Psoas muscle (tissue), 8 donors: Measurements from ENCODE around the gene SORL1. TPM values are rescaled to one million over a fixed set of nuclear protein-coding genes. Genes with fewer than 3 reads are reported as not detected.

Experiments used
- ATAC-seq, 4 donors: fragments of 200-7000 bp; cut with Tn5 transposase; one replicate each; pipeline ENCODE4 v1.9.1; 2020; ENCODE audit warnings: moderate library complexity in 3 of 4, mild to moderate bottlenecking in 2 of 4
- DNase-seq, 2 donors: peaks; one replicate each; pipeline ENCODE4 v3.0.0-alpha.2; 2020
- H3K27ac ChIP-seq: fragments of 200-600 bp; one replicate; pipeline ENCODE4 v1.8.0; 2022
- H3K27me3 ChIP-seq, 3 donors: fragments of 200-600 bp in 1 of 3; one replicate each; pipeline versions ENCODE4 v1.6.1 to v1.8.0; 2013 to 2022; ENCODE audit warnings: low read length in 2 of 3, mild to moderate bottlenecking in 2 of 3, moderate library complexity in 1 of 3; ENCODE audit not compliant: insufficient read depth in 3 of 3
- H3K36me3 ChIP-seq, 2 donors: fragments of 200-600 bp in 1 of 2; one replicate each; pipeline versions ENCODE4 v1.6.1 to v1.8.0; 2013 to 2022; ENCODE audit warnings: low read depth in 1 of 2, mild to moderate bottlenecking in 1 of 2, moderate library complexity in 1 of 2; ENCODE audit not compliant: insufficient read depth in 1 of 2
- H3K4me1 ChIP-seq: fragments of 200-600 bp; one replicate; pipeline ENCODE4 v1.8.0; 2022
- H3K4me3 ChIP-seq: fragments of 200-600 bp; one replicate; pipeline ENCODE4 v1.8.0; 2022; ENCODE audit warnings: mild to moderate bottlenecking
- H3K9me3 ChIP-seq: fragments of 200-600 bp; one replicate; pipeline ENCODE4 v1.8.0; 2022
- CTCF ChIP-seq: fragments of 200-600 bp; IDR thresholded peaks from one replicate; pipeline ENCODE4 v1.8.0; 2022; ENCODE audit warnings: antibody characterized with exemption
- WGBS, 3 donors: extraction: QIAGEN DNeasy Blood & Tissue Kit; methylation state at CpG; one replicate each; pipeline versions ENCODE4 v1.1.6 to v1.1.7; 2013; 5-methylcytosine and 5-hydroxymethylcytosine counted together
- intact Hi-C, 2 donors: fragments of 100-400 bp; cut with DNase I; formaldehyde crosslinking; loops; one replicate each; pipeline versions ENCODE4 v1.11.0 to v1.14.2; 2022
- polyA plus RNA-seq, 3 donors: library from polyadenylated mRNA; stranded (reverse); fragments of 200-250 nt; gene quantifications; one replicate each; pipeline ENCODE4 v1.2.3, GENCODE V29; 2013
- total RNA-seq, 4 donors: library from RNA; stranded (reverse); fragmentation: NEBNext Ultra II Directional in 2 of 4; extraction: Animal tissue kit (Norgen Biotek cat#: 25700) in 2 of 4; gene quantifications; one replicate each; pipeline versions ENCODE4 v1.2.1 to v1.2.4, GENCODE V29; 2021 to 2023
- donor health status: healthy with polysubstance abuse.
- donor health status: DM: no; HTN: no; CAD: no; lungs with moderate emphysema.
- donor health status: Bipolar disorder and iron deficiency.
- donor health status: healthy.
- donor health status: DM: yes; HTN: yes; CAD: no.
- donor health status: DM: no; HTN: no; CAD: no.
- donor health status: DM: no; HTN: no; CAD: no.
- donor health status: DM: yes; HTN: yes; CAD: no.

SORL1 gene
- total and polyA plus RNA-seq, 7 donors: 0.07 to 3.3 (median 1.5) TPM

GRCh38 chr11:121645596-121645995 is 193.5 kb downstream of the SORL1 start:
- TF ChIP-seq CTCF: no peak
- Histone ChIP-seq H3K9me3 (no peaks in the 10 kb centered on the region), H3K27me3 (peaks cover 0 to 3% (median 0%) of the 10 kb centered on the region in 3 donors), H3K27ac (no peak overlapping the region), H3K36me3 (no peaks in the 10 kb centered on the region), H3K4me3 (no peak overlapping the region), H3K4me1 (no peaks in the 10 kb centered on the region)
- DNase-seq (no peak), ATAC-seq (no peak)
- intact Hi-C loops: no loop called here
- WGBS, 3 donors: 89 to 100% (median 97%) methylated on average over 1 of the region's 1 CpG

- peaks cover 0 to 3% (median 0%) of the 10 kb centered on the region in 3 donors for H3K27me3 ChIP-seq
- no peaks in the 10 kb centered on the region for H3K4me1 ChIP-seq
- DNase-seq: no peak
- no peaks in the 10 kb centered on the region for H3K9me3 ChIP-seq
- no peak overlapping the region for H3K4me3 ChIP-seq
- no peak for ATAC-seq
- no peak for TF ChIP-seq CTCF
- H3K27ac ChIP-seq: no peak overlapping the region
- intact Hi-C loops: no loop called here
- 85 to 91% (median 88%) methylated on average over 4 of the region's 4 CpGs for WGBS, 3 donors
- H3K36me3 ChIP-seq: no peaks in the 10 kb centered on the region
Observed at GRCh38 chr11:121648306-121648705, 196.2 kb downstream of the SORL1 start.

DNA sequence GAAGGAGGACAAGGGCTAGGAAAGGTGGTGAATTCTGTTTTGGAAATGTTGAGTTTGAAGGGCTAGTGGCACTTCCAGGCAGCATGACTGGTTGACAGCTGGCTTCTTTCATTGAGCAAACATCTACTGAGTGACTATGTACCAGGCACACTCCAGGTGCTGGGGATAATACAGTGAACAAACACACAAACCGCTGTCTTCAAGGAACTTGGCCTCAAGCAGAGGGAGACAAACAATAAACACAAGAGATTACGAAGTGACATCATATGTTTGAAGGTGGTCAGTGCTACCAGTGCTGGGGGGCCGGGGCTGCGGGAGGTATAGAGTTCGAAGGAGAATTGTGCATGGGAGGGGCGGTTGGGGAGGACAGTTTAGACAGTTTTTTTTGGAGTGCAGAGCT is 197.7 kb downstream of the SORL1 start:
- Histone ChIP-seq H3K9me3 (no peaks in the 10 kb centered on the region), H3K4me1 (no peaks in the 10 kb centered on the region), H3K27ac (no peak overlapping the region), H3K27me3 (peaks cover 0 to 3% (median 0%) of the 10 kb centered on the region in 3 donors), H3K36me3 (no peaks in the 10 kb centered on the region), H3K4me3 (no peak overlapping the region)
- intact Hi-C loops: loop anchor here (5.0 to 10.0 kb wide), 2 partner anchors 285 to 858 kb away; no protein-coding TSS in a partner anchor
- WGBS, 3 donors: 88 to 92% (median 89%) methylated on average over 6 of the region's 6 CpGs
- DNase-seq: no peak
- TF ChIP-seq CTCF: no peak
- ATAC-seq: no peak

DNA sequence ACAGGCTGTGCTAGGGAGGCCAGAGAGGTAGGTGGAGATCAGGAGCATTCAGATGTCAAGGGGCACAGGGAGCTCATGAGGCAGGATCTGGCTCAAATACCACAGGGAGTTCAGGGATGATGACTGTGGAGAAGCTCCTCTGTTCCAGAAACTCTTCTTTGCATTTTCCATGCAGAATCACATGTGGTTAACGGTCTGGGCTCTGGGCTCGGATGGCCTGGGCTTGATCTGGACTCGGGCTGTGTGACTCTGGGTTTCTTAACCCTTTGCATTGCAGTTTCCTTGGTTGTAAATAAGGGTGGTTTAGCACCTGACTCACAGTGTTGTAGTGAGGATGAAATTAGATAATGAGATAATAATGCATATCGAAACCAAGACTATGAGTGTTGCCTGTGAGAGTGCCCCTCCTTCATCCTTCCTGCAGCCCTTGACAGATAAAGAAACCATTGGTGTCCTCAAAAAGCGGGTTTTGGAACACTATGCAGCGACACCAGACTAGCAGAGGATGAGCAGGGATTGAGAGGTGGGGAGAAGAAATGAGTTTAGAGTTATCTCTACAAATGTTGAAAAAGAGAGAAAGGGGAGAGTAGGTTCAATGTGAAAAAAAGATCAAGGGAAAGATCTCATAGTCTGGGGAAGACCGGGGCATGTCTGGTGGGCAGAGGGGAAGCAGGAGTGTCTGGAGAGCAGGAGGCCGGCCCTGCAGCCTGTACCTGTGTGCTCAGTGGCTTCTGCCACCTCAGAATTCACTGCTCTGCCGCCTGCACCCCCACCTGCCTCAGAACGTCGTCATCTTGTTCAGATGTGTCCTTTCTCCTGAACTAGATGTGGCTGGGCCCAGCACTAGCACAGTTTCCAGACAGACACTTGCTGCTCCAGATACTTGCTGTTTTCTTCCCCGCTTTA is 198.5 kb downstream of the SORL1 start:
- H3K27ac ChIP-seq: no peak overlapping the region
- no peak for TF ChIP-seq CTCF
- no peak for DNase-seq
- 71 to 82% (median 80%) methylated on average over 12 of the region's 12 CpGs for WGBS, 3 donors
- H3K9me3 ChIP-seq: no peaks in the 10 kb centered on the region
- H3K4me1 ChIP-seq: peaks cover 4% of the 10 kb centered on the region
- intact Hi-C loops: loop anchor here (5.0 to 10.0 kb wide), 2 partner anchors 284 to 857 kb away; no protein-coding TSS in a partner anchor
- no peaks in the 10 kb centered on the region for H3K36me3 ChIP-seq
- ATAC-seq: no peak
- peaks cover 0 to 3% (median 0%) of the 10 kb centered on the region in 3 donors for H3K27me3 ChIP-seq
- no peak overlapping the region for H3K4me3 ChIP-seq
